GM19324 (cell line): ENCODE results near the gene LILRB2.
"Not testable (repeated sequence)": the region's sequence is repeated elsewhere in the genome, so short reads cannot be mapped to it uniquely, and the experiment has no call there.

Experiments
- ATAC-seq: cut with Tn5 transposase; IDR thresholded peaks from one replicate; pipeline ENCODE4 v1.9.1; 2021; ENCODE audit warnings: mild to moderate bottlenecking, moderate library complexity; ENCODE audit not compliant: unreplicated experiment, low FRiP score

LILRB2 gene

DNA sequence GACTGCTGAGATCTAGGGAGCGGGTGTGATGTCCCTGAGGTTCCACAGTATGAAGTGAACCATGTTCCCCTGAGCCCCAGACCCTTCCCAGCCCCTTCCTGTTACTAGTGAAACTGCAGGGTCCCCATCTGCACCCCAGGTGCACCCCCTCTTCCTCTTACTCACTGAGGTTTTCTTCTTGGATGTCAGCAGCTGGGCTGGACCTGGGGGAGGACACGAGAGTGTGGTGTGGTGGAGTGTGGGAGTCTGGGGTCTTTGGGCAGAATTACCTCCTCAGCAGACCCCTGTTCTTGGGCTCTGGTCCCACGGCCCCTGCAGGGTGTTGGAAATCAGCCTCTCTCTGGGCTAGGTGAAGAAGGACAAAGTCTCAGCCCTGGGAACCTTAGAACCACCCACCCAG lies 35.0 kb downstream of the LILRB2 start:
- ATAC-seq, result no peak

DNA sequence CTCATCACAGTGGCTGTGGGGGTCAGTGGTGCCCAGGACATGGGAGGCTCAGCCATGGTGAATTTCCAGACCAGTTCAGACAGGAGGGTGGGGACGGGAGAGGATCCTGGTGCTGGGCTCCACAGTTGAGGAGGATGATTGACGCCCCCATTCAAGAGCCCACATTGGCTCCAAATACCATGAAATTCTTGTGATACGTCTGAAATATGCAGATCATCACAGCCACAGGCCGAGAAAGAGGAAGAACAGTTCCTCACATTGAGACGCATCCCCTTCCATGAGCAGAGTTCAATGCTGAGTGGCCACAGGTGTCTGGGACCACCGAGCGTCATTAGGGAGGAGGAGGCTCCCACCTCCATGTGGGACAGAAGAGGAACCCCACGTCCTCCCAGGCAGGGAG lies 37.1 kb downstream of the LILRB2 start:
- ATAC-seq, result not testable (repeated sequence)

GRCh38 chr19:54242646-54243045 lies 38.3 kb downstream of the LILRB2 start, which contains the start of gene LILRA6:
LILRA6 (minus strand) TSS chr19:54242790.
- not testable (repeated sequence) for ATAC-seq

GRCh38 chr19:54242234-54242633 lies 38.7 kb downstream of the LILRB2 start:
- ATAC-seq, result not testable (repeated sequence)

DNA sequence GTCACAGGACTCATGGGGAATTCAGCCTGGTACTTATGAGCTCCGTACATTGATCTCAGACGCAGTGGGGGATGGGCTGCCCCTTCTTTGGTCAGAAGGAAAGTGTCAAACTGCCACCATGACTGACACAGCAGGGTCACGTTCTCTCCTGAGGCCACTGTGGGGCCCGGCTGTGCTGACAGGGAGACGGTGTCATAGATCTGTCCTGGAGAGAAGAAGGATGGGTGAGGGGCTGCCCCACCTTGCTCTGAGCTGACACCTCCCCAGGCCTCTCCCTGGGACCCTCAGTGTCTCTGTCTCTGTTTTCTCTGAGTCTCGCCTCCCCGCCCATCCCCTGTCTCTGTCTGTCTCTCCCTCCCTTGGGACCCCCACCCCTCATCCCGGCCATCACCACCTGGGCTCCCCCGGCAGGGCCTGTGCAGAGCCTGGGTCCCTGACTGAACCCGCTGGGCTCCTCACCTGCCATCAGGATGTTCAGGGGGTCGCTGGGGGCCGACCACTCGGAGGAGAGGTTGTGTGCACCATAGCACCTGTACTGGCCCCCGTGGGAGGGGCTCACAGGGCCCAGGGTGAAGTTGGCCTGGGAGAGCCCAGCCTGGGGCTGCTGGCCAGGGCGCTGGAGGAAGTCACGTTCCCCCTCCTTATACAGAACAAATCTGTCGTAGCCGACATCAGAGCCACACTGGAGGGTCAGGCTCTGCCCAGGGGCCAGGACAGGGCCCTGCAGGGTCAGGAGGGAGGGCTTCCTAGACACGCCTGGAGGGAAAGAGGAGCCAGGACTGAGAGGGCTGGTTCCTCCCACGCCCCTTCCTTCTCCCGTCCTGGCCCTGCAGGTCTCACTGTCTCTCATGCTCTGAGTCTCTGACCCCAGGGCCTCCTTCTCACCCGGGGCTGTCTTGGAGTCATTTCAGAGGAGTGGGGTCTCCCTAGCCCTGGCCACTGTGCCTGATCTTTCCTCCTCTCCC lies 40.3 kb downstream of the LILRB2 start:
- ATAC-seq, result not testable (repeated sequence)

GRCh38 chr19:54239491-54240371 lies 41.2 kb downstream of the LILRB2 start:
- ATAC-seq, result not testable (repeated sequence)

DNA sequence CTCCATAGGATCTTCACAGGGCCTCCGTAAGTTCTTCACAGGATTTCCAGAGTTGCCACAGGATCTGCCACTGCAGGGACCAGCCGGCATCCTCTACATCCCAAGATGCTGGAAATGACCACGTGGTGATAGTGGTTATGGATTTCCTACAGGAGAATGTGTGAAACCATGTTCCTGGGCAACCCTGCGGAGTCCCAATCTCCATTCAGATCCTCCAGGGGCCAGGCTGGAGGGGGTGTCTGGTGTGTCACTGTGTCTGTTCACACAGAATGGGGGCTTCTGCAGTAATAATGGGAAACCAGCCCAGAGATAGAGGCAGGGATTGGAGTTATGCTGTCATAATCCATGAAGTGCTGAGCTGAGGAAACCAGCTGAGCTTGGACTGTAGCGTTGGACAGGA lies 47.0 kb downstream of the LILRB2 start:
- ATAC-seq, result no peak

DNA sequence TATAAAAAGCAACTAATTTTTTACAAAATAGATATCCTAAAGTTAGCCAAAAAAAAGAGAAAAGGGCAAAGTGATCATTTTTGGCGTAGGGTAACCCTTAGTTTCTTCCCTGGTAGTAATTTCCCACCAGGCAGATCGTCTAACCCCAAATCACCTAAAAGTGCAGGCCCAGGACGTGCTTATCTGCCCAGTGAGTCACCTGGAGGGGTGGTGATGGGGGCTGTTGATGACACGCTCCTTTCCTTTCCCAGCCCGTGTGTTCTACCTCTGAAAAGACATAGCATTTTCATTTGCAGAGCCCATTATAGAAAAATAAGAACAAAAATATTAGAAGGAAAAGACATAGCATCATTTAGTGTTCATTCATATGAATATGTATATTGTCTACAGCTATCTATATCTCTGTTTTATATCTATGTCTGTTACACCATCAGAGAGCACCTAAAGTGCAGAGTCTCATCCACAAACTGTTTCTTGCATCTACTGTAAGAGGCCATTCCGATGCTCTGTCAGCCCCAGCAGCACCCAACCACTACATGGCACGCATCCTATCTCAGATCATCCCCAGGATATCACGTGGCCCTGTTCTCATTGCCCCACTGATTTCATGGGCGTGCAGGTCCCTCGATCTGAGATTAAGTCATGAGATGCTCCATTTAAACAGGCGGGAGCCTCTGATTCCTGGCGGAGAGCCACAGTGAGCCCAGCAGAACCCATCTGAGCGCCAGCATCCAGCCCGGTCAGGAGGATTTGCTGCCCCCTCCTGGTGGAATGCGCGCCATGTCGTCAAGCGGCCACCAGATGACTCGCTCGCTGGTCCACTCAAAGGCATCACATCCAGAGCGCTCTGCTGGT lies 49.6 kb downstream of the LILRB2 start:
- ATAC-seq, result peak; percentile 63

- no peak for ATAC-seq
Observed at GRCh38 chr19:54230031-54230430, 50.9 kb downstream of the LILRB2 start.

- ATAC-seq, result no peak
Observed at GRCh38 chr19:54229146-54229545, 51.8 kb downstream of the LILRB2 start.

- ATAC-seq, result not testable (repeated sequence)
Observed at GRCh38 chr19:54224619-54225018, 56.3 kb downstream of the LILRB2 start.

GRCh38 chr19:54223937-54224281 lies 57.0 kb downstream of the LILRB2 start:
- ATAC-seq, result not testable (repeated sequence)
